ENCODE data around the gene FHOD3.

DNA sequence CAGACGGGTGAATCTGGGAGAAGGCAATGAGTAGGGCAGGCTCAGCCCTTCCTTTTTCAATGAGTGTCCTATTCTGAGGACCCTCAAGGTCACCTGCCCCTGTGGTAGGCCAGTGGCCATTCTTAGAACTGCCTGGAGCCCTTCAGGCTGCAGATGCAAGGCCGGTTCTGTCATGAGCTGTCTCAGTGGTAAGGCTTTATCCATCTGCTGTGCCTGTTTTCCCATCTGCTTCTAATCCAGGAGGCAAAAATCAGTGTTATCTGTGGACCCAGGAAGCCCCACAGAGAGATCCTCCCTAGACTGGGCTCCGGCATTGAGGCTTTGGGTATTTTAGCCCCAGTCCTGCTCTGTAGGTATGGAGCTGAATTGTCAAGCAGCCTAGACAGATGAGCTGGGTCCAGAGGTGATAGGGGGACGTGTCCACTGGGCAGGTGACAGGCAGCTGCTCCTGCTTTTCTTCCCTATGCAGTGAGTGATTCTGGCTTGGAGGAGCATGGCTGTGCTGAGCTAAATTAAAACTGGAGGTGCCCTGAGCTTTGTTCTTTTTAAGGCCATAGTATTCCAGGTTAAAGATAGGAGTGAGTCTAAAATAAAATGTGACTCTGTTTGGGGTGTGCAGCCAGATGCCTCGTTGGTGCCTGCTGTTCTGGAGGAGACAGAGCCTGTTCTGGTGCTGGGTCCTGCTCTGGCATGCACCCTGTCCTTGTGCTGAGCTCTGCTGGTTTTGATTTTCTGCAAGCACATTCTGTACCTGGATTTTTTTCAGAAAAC lies 92.5 kb downstream of the FHOD3 start:
- TF ChIP-seq, protein P1, sequence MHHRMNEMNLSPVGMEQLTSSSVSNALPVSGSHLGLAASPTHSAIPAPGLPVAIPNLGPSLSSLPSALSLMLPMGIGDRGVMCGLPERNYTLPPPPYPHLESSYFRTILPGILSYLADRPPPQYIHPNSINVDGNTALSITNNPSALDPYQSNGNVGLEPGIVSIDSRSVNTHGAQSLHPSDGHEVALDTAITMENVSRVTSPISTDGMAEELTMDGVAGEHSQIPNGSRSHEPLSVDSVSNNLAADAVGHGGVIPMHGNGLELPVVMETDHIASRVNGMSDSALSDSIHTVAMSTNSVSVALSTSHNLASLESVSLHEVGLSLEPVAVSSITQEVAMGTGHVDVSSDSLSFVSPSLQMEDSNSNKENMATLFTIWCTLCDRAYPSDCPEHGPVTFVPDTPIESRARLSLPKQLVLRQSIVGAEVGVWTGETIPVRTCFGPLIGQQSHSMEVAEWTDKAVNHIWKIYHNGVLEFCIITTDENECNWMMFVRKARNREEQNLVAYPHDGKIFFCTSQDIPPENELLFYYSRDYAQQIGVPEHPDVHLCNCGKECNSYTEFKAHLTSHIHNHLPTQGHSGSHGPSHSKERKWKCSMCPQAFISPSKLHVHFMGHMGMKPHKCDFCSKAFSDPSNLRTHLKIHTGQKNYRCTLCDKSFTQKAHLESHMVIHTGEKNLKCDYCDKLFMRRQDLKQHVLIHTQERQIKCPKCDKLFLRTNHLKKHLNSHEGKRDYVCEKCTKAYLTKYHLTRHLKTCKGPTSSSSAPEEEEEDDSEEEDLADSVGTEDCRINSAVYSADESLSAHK (tag by site-specific recombination; IDR thresholded peaks at IDR 0.05): no peak
- TF ChIP-seq, protein P2, sequence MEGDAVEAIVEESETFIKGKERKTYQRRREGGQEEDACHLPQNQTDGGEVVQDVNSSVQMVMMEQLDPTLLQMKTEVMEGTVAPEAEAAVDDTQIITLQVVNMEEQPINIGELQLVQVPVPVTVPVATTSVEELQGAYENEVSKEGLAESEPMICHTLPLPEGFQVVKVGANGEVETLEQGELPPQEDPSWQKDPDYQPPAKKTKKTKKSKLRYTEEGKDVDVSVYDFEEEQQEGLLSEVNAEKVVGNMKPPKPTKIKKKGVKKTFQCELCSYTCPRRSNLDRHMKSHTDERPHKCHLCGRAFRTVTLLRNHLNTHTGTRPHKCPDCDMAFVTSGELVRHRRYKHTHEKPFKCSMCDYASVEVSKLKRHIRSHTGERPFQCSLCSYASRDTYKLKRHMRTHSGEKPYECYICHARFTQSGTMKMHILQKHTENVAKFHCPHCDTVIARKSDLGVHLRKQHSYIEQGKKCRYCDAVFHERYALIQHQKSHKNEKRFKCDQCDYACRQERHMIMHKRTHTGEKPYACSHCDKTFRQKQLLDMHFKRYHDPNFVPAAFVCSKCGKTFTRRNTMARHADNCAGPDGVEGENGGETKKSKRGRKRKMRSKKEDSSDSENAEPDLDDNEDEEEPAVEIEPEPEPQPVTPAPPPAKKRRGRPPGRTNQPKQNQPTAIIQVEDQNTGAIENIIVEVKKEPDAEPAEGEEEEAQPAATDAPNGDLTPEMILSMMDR (tag by site-specific recombination; IDR thresholded peaks at IDR 0.05): no peak
- TF ChIP-seq, protein P3, sequence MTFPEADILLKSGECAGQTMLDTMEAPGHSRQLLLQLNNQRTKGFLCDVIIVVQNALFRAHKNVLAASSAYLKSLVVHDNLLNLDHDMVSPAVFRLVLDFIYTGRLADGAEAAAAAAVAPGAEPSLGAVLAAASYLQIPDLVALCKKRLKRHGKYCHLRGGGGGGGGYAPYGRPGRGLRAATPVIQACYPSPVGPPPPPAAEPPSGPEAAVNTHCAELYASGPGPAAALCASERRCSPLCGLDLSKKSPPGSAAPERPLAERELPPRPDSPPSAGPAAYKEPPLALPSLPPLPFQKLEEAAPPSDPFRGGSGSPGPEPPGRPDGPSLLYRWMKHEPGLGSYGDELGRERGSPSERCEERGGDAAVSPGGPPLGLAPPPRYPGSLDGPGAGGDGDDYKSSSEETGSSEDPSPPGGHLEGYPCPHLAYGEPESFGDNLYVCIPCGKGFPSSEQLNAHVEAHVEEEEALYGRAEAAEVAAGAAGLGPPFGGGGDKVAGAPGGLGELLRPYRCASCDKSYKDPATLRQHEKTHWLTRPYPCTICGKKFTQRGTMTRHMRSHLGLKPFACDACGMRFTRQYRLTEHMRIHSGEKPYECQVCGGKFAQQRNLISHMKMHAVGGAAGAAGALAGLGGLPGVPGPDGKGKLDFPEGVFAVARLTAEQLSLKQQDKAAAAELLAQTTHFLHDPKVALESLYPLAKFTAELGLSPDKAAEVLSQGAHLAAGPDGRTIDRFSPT (tag by site-specific recombination; IDR thresholded peaks at IDR 0.05): no peak
- TF ChIP-seq ZNF701 (tag by site-specific recombination; IDR thresholded peaks at IDR 0.05) (no peak), ZNF239 (tag by site-specific recombination; IDR thresholded peaks at IDR 0.05) (no peak), ZNF530 (tag by site-specific recombination; IDR thresholded peaks at IDR 0.05; ENCODE audit: low read depth) (no peak), ZNF341 (tag by site-specific recombination; IDR thresholded peaks at IDR 0.05; ENCODE audit: low read depth) (no peak), YY1 (tag by site-specific recombination; IDR thresholded peaks at IDR 0.05) (no peak)
